HepG2 (cell line): ENCODE results near the gene PLD1. TPM values are rescaled to one million over a fixed set of nuclear protein-coding genes. Genes with fewer than 3 reads are reported as not detected.
A peak's percentile ranks its signal among the peaks of the same experiment; 100 is the strongest.

Experiments
- ARHGAP35 ChIP-seq: sonication (generic); formaldehyde crosslinking; IDR thresholded peaks from 2 replicates; pipeline ENCODE4 v1.9.0; 2022; ENCODE audit warnings: mild to moderate bottlenecking, inconsistent platforms, moderate library complexity, missing genetic modification reagents, borderline replicate concordance
- E2F2 ChIP-seq: sonication (generic); formaldehyde crosslinking; IDR thresholded peaks from 2 replicates; pipeline ENCODE4 v1.4.0; 2020; ENCODE audit warnings: missing genetic modification reagents, borderline replicate concordance
- ETS1 ChIP-seq: sonication (generic); formaldehyde crosslinking; IDR thresholded peaks from 2 replicates; pipeline ENCODE4 v1.4.0; 2020; ENCODE audit warnings: missing genetic modification reagents
- FOSL1 ChIP-seq: sonication (generic); formaldehyde crosslinking; IDR thresholded peaks from 2 replicates; pipeline ENCODE4 v1.9.0; 2021; ENCODE audit warnings: missing genetic modification reagents, borderline replicate concordance
- HOMEZ ChIP-seq: IDR thresholded peaks from 2 replicates; pipeline ENCODE4 v1.6.1; 2016; ENCODE audit warnings: low read depth
- MAF1 ChIP-seq: sonication (generic); formaldehyde crosslinking; IDR thresholded peaks from 2 replicates; pipeline ENCODE4 v1.5.0; 2020; ENCODE audit warnings: missing genetic modification reagents, borderline replicate concordance
- MTA1 ChIP-seq: sonication (generic); formaldehyde crosslinking; IDR thresholded peaks from 2 replicates; pipeline ENCODE4 v1.4.0; 2020; ENCODE audit warnings: missing genetic modification reagents, mild to moderate bottlenecking, borderline replicate concordance
- MTF2 ChIP-seq: sonication (generic); formaldehyde crosslinking; IDR thresholded peaks from 2 replicates; pipeline ENCODE4 v1.5.0; 2020; ENCODE audit warnings: missing genetic modification reagents, borderline replicate concordance
- NFE2L1 ChIP-seq: sonication (generic); formaldehyde crosslinking; IDR thresholded peaks from 2 replicates; pipeline ENCODE4 v1.4.0; 2020; ENCODE audit warnings: missing genetic modification reagents, mild to moderate bottlenecking, borderline replicate concordance
- POLR2AphosphoS5 ChIP-seq: IDR thresholded peaks from 2 replicates; pipeline ENCODE4 v1.6.1; 2012; ENCODE audit warnings: low read depth, low read length
- RELA ChIP-seq: sonication (generic); formaldehyde crosslinking; IDR thresholded peaks from 2 replicates; pipeline ENCODE4 v1.4.0; 2020; ENCODE audit warnings: missing genetic modification reagents
- SALL2 ChIP-seq: sonication (generic); formaldehyde crosslinking; IDR thresholded peaks from 2 replicates; pipeline ENCODE4 v1.8.1; 2023; ENCODE audit warnings: mild to moderate bottlenecking, missing genetic modification reagents, inconsistent platforms
- ZNF136 ChIP-seq: sonication (generic); formaldehyde crosslinking; IDR thresholded peaks from 2 replicates; pipeline ENCODE4 v1.8.1; 2022; ENCODE audit warnings: low read depth, mild to moderate bottlenecking, moderate library complexity, missing genetic modification reagents
- ZNF235 ChIP-seq: sonication (generic); formaldehyde crosslinking; IDR thresholded peaks from 2 replicates; pipeline ENCODE4 v1.8.1; 2023; ENCODE audit warnings: mild to moderate bottlenecking, missing genetic modification reagents, borderline replicate concordance
- ZNF383 ChIP-seq: sonication (generic); formaldehyde crosslinking; IDR thresholded peaks from 2 replicates; pipeline ENCODE4 v1.4.0; 2020; ENCODE audit warnings: missing genetic modification reagents, mild to moderate bottlenecking, borderline replicate concordance
- ZNF607 ChIP-seq: sonication (generic); formaldehyde crosslinking; IDR thresholded peaks from 2 replicates; pipeline ENCODE4 v1.5.1; 2020; ENCODE audit warnings: missing genetic modification reagents, mild to moderate bottlenecking, borderline replicate concordance
- ZNF615 ChIP-seq: sonication (generic); formaldehyde crosslinking; IDR thresholded peaks from 2 replicates; pipeline ENCODE4 v1.5.0; 2020; ENCODE audit warnings: mild to moderate bottlenecking, missing genetic modification reagents, borderline replicate concordance
- ZNF646 ChIP-seq: sonication (generic); formaldehyde crosslinking; IDR thresholded peaks from 2 replicates; pipeline ENCODE4 v1.9.0; 2021; ENCODE audit warnings: mild to moderate bottlenecking, missing genetic modification reagents
- ZNF784 ChIP-seq: sonication (generic); formaldehyde crosslinking; IDR thresholded peaks from 2 replicates; pipeline ENCODE4 v1.5.1; 2020; ENCODE audit warnings: missing genetic modification reagents, mild to moderate bottlenecking, borderline replicate concordance
- ZNF879 ChIP-seq: sonication (generic); formaldehyde crosslinking; IDR thresholded peaks from 2 replicates; pipeline ENCODE4 v1.8.1; 2023; ENCODE audit warnings: missing genetic modification reagents
- polyA plus RNA-seq, 8 experiments: library from polyadenylated mRNA; depleted of rRNA in 3 of 8; stranded (reverse) in 7 of 8; unstranded in 1 of 8; fragments of >200 nt; fragmentation: Illumina TruSeq in 4 of 8; extraction: Trizol in 4 of 8; gene quantifications; 2 replicates each; pipeline versions ENCODE4 v1.2.1 to v1.2.3, GENCODE V29; 2011 to 2016; ENCODE audit warnings: low read depth in 4 of 8, missing spikeins in 1 of 8, mixed read lengths in 1 of 8; ENCODE audit not compliant: insufficient read depth in 1 of 8
- total RNA-seq, 5 experiments: library from RNA; depleted of rRNA; stranded (reverse); fragments of >200 nt; fragmentation: Illumina TruSeq; extraction: Trizol; gene quantifications; 2 replicates each; pipeline ENCODE4 v1.2.3, GENCODE V29; 2016; ENCODE audit warnings: low read depth in 1 of 5

Gene PLD1
- total and polyA plus RNA-seq, 2 of the 13 experiments (the other 11 are each of a cell fraction or from before 2014, with no cell fraction given), result 27.1 to 59.4 TPM

- TF ChIP-seq NFE2L1, result no peak
- no peak for TF ChIP-seq ZNF607
- TF ChIP-seq POLR2AphosphoS5, result no peak
- TF ChIP-seq ZNF879 (CRISPR knock-in tag), result no peak
- TF ChIP-seq ZNF646, result no peak
- TF ChIP-seq ARHGAP35 (CRISPR knock-in tag), result no peak
- TF ChIP-seq MTA1 (CRISPR knock-in tag), result no peak
- TF ChIP-seq SALL2 (CRISPR knock-in tag), result no peak
- no peak for TF ChIP-seq ZNF615 (CRISPR knock-in tag)
- no peak for TF ChIP-seq ZNF136 (CRISPR knock-in tag)
- peak; percentile 33; the same call in 1 of the 2 replicates for TF ChIP-seq HOMEZ
- no peak for TF ChIP-seq ZNF784 (CRISPR knock-in tag)
- no peak for TF ChIP-seq RELA
- no peak for TF ChIP-seq E2F2 (CRISPR knock-in tag)
- TF ChIP-seq MAF1 (CRISPR knock-in tag), result no peak
- TF ChIP-seq MTF2 (CRISPR knock-in tag), result no peak
- no peak for TF ChIP-seq ZNF235 (CRISPR knock-in tag)
- TF ChIP-seq ZNF383 (CRISPR knock-in tag), result no peak
- TF ChIP-seq FOSL1 (CRISPR knock-in tag), result no peak
- TF ChIP-seq ETS1 (CRISPR knock-in tag), result no peak
Measured at GRCh38 chr3:171791692-171792076, 18.6 kb downstream of the PLD1 start (continued).
